ENCODE measurements around the gene YIPF5. TPM values are rescaled to one million over a fixed set of nuclear protein-coding genes. Genes with fewer than 3 reads are reported as not detected.

Gene YIPF5
- polyA plus RNA-seq, 1 donor (not counting 4 experiments of a cell fraction or from before 2014, with no cell fraction given): 83.9 TPM

GRCh38 chr5:144205141-144205551 is 34.7 kb upstream of the YIPF5 start:
- no peak overlapping the region for H3K9ac ChIP-seq (ENCODE audit: control insufficient read depth, extremely low read depth, insufficient read depth, low read length)
- peak overlapping the region; percentile 42 for H3K4me2 ChIP-seq (ENCODE audit: control insufficient read depth, extremely low read depth, insufficient read depth, low read depth, low read length)
- peak overlapping the region; percentile 6 for H2AFZ ChIP-seq (ENCODE audit: control insufficient read depth, low read length)
- no peak overlapping the region for H3K27ac ChIP-seq (ENCODE audit: control insufficient read depth, insufficient read depth, low read length)
- dilution Hi-C loops (cut with MboI; ENCODE audit: extremely low pct_ligation_motif_present, low sequenced_read_pairs): no loop called here
- H3K4me1 ChIP-seq (ENCODE audit: control insufficient read depth, extremely low read depth, insufficient read depth, low read length): no peaks in the 10 kb centered on the region
- H3K36me3 ChIP-seq (ENCODE audit: control insufficient read depth in 2 of 2, extremely low read depth in 1 of 2, insufficient read depth in 2 of 2, low read length in 2 of 2): no peaks in the 10 kb centered on the region
- H3K9me3 ChIP-seq (ENCODE audit: control insufficient read depth, low read depth, low read length): no peaks in the 10 kb centered on the region
- no peaks in the 10 kb centered on the region for H3K79me2 ChIP-seq (ENCODE audit: control insufficient read depth, insufficient read depth, low read length)
- no peaks in the 10 kb centered on the region for H4K20me1 ChIP-seq (ENCODE audit: control insufficient read depth, extremely low read depth, insufficient read depth, low read length)
- no peak overlapping the region for H3K4me3 ChIP-seq (ENCODE audit: control insufficient read depth in 2 of 3, extremely low read depth in 1 of 3, insufficient read depth in 2 of 3, low read depth in 1 of 3, low read length in 3 of 3)
- no peaks in the 10 kb centered on the region for H3K9me1 ChIP-seq (ENCODE audit: control insufficient read depth, extremely low read depth, insufficient read depth, low read length)
- DNase-seq (ENCODE audit: low read depth, low spot score) (no peak), FAIRE-seq (no peak)
- TF ChIP-seq CTCF (optimal IDR thresholded peaks at IDR 0.05 in 1 of 3, IDR thresholded peaks at IDR 0.05 in 1 of 3, conservative IDR thresholded peaks at IDR 0.05 in 1 of 3; ENCODE audit: extremely low read depth in 1 of 3, insufficient read depth in 2 of 3, low read length in 3 of 3) (no peak), EZH2 (IDR thresholded peaks at IDR 0.05; ENCODE audit: low read length) (no peak)
- H3K27me3 ChIP-seq (ENCODE audit: control insufficient read depth, extremely low read depth, insufficient read depth, low read length): peaks cover 30% of the 10 kb centered on the region

- Histone ChIP-seq H3K4me2 (ENCODE audit: control insufficient read depth, extremely low read depth, insufficient read depth, low read depth, low read length) (no peak overlapping the region), H3K4me1 (ENCODE audit: control insufficient read depth, extremely low read depth, insufficient read depth, low read length) (no peaks in the 10 kb centered on the region), H3K9me1 (ENCODE audit: control insufficient read depth, extremely low read depth, insufficient read depth, low read length) (no peaks in the 10 kb centered on the region), H3K27ac (ENCODE audit: control insufficient read depth, insufficient read depth, low read length) (no peak overlapping the region), H3K9me3 (ENCODE audit: control insufficient read depth, low read depth, low read length) (no peaks in the 10 kb centered on the region), H3K79me2 (ENCODE audit: control insufficient read depth, insufficient read depth, low read length) (no peaks in the 10 kb centered on the region), H3K4me3 (ENCODE audit: control insufficient read depth in 2 of 3, extremely low read depth in 1 of 3, insufficient read depth in 2 of 3, low read depth in 1 of 3, low read length in 3 of 3) (no peak overlapping the region), H3K27me3 (ENCODE audit: control insufficient read depth, extremely low read depth, insufficient read depth, low read length) (peaks cover 25% of the 10 kb centered on the region), H3K36me3 (ENCODE audit: control insufficient read depth in 2 of 2, extremely low read depth in 1 of 2, insufficient read depth in 2 of 2, low read length in 2 of 2) (no peaks in the 10 kb centered on the region), H3K9ac (ENCODE audit: control insufficient read depth, extremely low read depth, insufficient read depth, low read length) (no peak overlapping the region), H2AFZ (ENCODE audit: control insufficient read depth, low read length) (no peak overlapping the region), H4K20me1 (ENCODE audit: control insufficient read depth, extremely low read depth, insufficient read depth, low read length) (no peaks in the 10 kb centered on the region)
- FAIRE-seq: peak; percentile 74
- no peak for TF ChIP-seq EZH2 (IDR thresholded peaks at IDR 0.05; ENCODE audit: low read length)
- TF ChIP-seq CTCF (optimal IDR thresholded peaks at IDR 0.05 in 1 of 3, IDR thresholded peaks at IDR 0.05 in 1 of 3, conservative IDR thresholded peaks at IDR 0.05 in 1 of 3; ENCODE audit: extremely low read depth in 1 of 3, insufficient read depth in 2 of 3, low read length in 3 of 3): peak; percentile 33 to 75 (median 74)
- DNase-seq (ENCODE audit: low read depth, low spot score): no peak
- dilution Hi-C loops (cut with MboI; ENCODE audit: extremely low pct_ligation_motif_present, low sequenced_read_pairs): no loop called here
Observed at GRCh38 chr5:144203750-144204596, 33.5 kb upstream of the YIPF5 start.

Measured in keratinocyte (primary cell).